Liver (tissue), 9 donors: ENCODE results near the gene LYRM9. TPM values are rescaled to one million over a fixed set of nuclear protein-coding genes. Genes with fewer than 3 reads are reported as not detected.
A peak's percentile ranks its signal among the peaks of the same experiment; 100 is the strongest.

Experiments
- DNase-seq: peaks from one replicate; pipeline ENCODE4 v3.0.0-alpha.2; 2017; ENCODE audit warnings: low spot score
- H3K27ac ChIP-seq, 2 donors: one replicate each; pipeline ENCODE4 v1.7.0; 2013; ENCODE audit warnings: inconsistent platforms in 2 of 2, low read length in 2 of 2, control low read depth in 1 of 2, low read depth in 1 of 2, mild to moderate bottlenecking in 1 of 2
- H3K27me3 ChIP-seq, 4 donors: one replicate each; pipeline versions ENCODE4 v1.6.1 to v1.7.0; 2013; ENCODE audit warnings: low read length in 3 of 4, inconsistent platforms in 1 of 4, mild to moderate bottlenecking in 1 of 4, moderate library complexity in 1 of 4; ENCODE audit not compliant: control insufficient read depth in 4 of 4, insufficient read depth in 4 of 4
- H3K36me3 ChIP-seq, 4 donors: one replicate each; pipeline versions ENCODE4 v1.6.1 to v1.7.0; 2013; ENCODE audit warnings: low read length in 3 of 4, mild to moderate bottlenecking in 3 of 4, low read depth in 1 of 4, moderate library complexity in 1 of 4; ENCODE audit not compliant: control insufficient read depth in 4 of 4, insufficient read depth in 3 of 4
- H3K4me1 ChIP-seq, 4 donors: one replicate each; pipeline versions ENCODE4 v1.6.1 to v1.7.0; 2013; ENCODE audit warnings: low read length in 3 of 4, mild to moderate bottlenecking in 3 of 4, moderate library complexity in 1 of 4; ENCODE audit not compliant: control insufficient read depth in 4 of 4, insufficient read depth in 4 of 4
- H3K4me3 ChIP-seq, 3 donors: one replicate each; pipeline versions ENCODE4 v1.6.1 to v1.7.0; 2013; ENCODE audit warnings: low read length in 3 of 3, control low read depth in 1 of 3, low read depth in 1 of 3, mild to moderate bottlenecking in 1 of 3
- H3K9ac ChIP-seq, 2 donors: one replicate each; pipeline ENCODE4 v1.7.0; 2013; ENCODE audit warnings: low read length in 2 of 2, mild to moderate bottlenecking in 2 of 2, moderate library complexity in 2 of 2, control low read depth in 1 of 2, low read depth in 1 of 2
- H3K9me3 ChIP-seq, 4 donors: one replicate each; pipeline versions ENCODE4 v1.6.1 to v1.7.0; 2013; ENCODE audit warnings: low read length in 3 of 4; ENCODE audit not compliant: control insufficient read depth in 4 of 4
- ATF3 ChIP-seq: IDR thresholded peaks from 2 replicates; pipeline ENCODE4 v1.6.1; 2016; ENCODE audit warnings: antibody characterized with exemption
- CTCF ChIP-seq: fragments of 150-350 bp; IDR thresholded peaks from 2 replicates; pipeline ENCODE4 v1.5.1; 2017; ENCODE audit warnings: improper control_type of control experiment, low read depth, low read length; ENCODE audit not compliant: missing input control
- FOXA1 ChIP-seq: IDR thresholded peaks from 2 replicates; pipeline ENCODE4 v1.6.1; 2016; ENCODE audit warnings: antibody characterized with exemption
- FOXA2 ChIP-seq: IDR thresholded peaks from 2 replicates; pipeline ENCODE4 v1.6.1; 2016; ENCODE audit warnings: antibody characterized with exemption
- GABPA ChIP-seq, 2 donors: IDR thresholded peaks in 1 of 2; conservative IDR thresholded peaks in 1 of 2; 2 replicates each; pipeline ENCODE4 v1.6.1; 2016; ENCODE audit warnings: antibody characterized with exemption in 2 of 2, mild to moderate bottlenecking in 1 of 2, moderate library complexity in 1 of 2
- HNF4A ChIP-seq, 2 donors: conservative IDR thresholded peaks; 2 replicates each; pipeline ENCODE4 v1.6.1; 2016; ENCODE audit warnings: antibody characterized with exemption in 2 of 2, mild to moderate bottlenecking in 2 of 2
- HNF4G ChIP-seq: IDR thresholded peaks from 2 replicates; pipeline ENCODE4 v1.6.1; 2016; ENCODE audit warnings: antibody characterized with exemption
- JUND ChIP-seq, 2 donors: IDR thresholded peaks; 2 replicates each; pipeline ENCODE4 v1.6.1; 2016; ENCODE audit warnings: antibody characterized with exemption in 2 of 2
- MAX ChIP-seq: IDR thresholded peaks from 2 replicates; pipeline ENCODE4 v1.6.1; 2016; ENCODE audit warnings: antibody characterized with exemption
- NR2F2 ChIP-seq: IDR thresholded peaks from 2 replicates; pipeline ENCODE4 v1.6.1; 2016; ENCODE audit warnings: antibody characterized with exemption
- RAD21 ChIP-seq, 2 donors: IDR thresholded peaks; 2 replicates each; pipeline ENCODE4 v1.6.1; 2016; ENCODE audit warnings: antibody characterized with exemption in 2 of 2, mild to moderate bottlenecking in 2 of 2
- REST ChIP-seq: IDR thresholded peaks from 2 replicates; pipeline ENCODE4 v1.6.1; 2016; ENCODE audit warnings: antibody characterized with exemption, mild to moderate bottlenecking
- RXRA ChIP-seq, 2 donors: IDR thresholded peaks; 2 replicates each; pipeline ENCODE4 v1.6.1; 2017 to 2018; ENCODE audit warnings: antibody characterized with exemption in 2 of 2, mild to moderate bottlenecking in 1 of 2
- YY1 ChIP-seq: IDR thresholded peaks from 2 replicates; pipeline ENCODE4 v1.6.1; 2016; ENCODE audit warnings: antibody characterized with exemption, mild to moderate bottlenecking
- ZBTB33 ChIP-seq: IDR thresholded peaks from 2 replicates; pipeline ENCODE4 v1.6.1; 2016; ENCODE audit warnings: antibody characterized with exemption
- WGBS: extraction: QIAGEN DNeasy Blood & Tissue Kit; methylation state at CpG from one replicate; pipeline ENCODE4 v1.1.7; 2013; 5-methylcytosine and 5-hydroxymethylcytosine counted together
- polyA plus RNA-seq, 2 donors: library from polyadenylated mRNA; stranded (reverse) in 1 of 2; unstranded in 1 of 2; fragments of 200-250 nt in 1 of 2; fragments of >200 nt in 1 of 2; fragmentation: Nextera tagmentation in 1 of 2; extraction: Ambion mirVana in 1 of 2; gene quantifications; one replicate each; pipeline versions ENCODE4 v1.2.1 to v1.2.3, GENCODE V29; 2013 to 2015
- total RNA-seq, 2 donors: library from RNA; depleted of rRNA; stranded (reverse); fragments of >200 nt; gene quantifications; one replicate each; pipeline ENCODE4 v1.2.3, GENCODE V29; 2014
- donor health status: healthy.
- donor health status: healthy.
- donor health status: healthy.
- donor health status: healthy.
- donor health status: healthy.

Gene LYRM9
- total and polyA plus RNA-seq, 4 donors = 3.8 to 4.4 (median 4.1) TPM

GRCh38 chr17:27893841-27894503 is 807 bp upstream of the LYRM9 start:
- Histone ChIP-seq H3K36me3 (no peaks in the 10 kb centered on the region), H3K4me3 (no peak overlapping the region), H3K27ac (no peak overlapping the region), H3K4me1 (peaks cover 0 to 9% (median 1%) of the 10 kb centered on the region in 4 donors), H3K9me3 (no peaks in the 10 kb centered on the region), H3K9ac (no peak overlapping the region), H3K27me3 (no peaks in the 10 kb centered on the region)
- DNase-seq = no peak
- 48% methylated on average over 7 of the region's 7 CpGs for WGBS
- TF ChIP-seq RAD21 (IDR thresholded peaks at IDR 0.05) (no peak), HNF4G (no peak), JUND (IDR thresholded peaks at IDR 0.05) (no peak), GABPA (IDR thresholded peaks at IDR 0.05 in 1 of 2, conservative IDR thresholded peaks at IDR 0.05 in 1 of 2) (no peak), FOXA1 (no peak), RXRA (IDR thresholded peaks at IDR 0.05) (no peak), ZBTB33 (no peak), HNF4A (conservative IDR thresholded peaks at IDR 0.05) (no peak), NR2F2 (no peak)

GRCh38 chr17:27892542-27892865 is 661 bp downstream of the LYRM9 start:
- TF ChIP-seq FOXA2 = no peak
- TF ChIP-seq ATF3 = no peak
- TF ChIP-seq NR2F2 = no peak
- TF ChIP-seq FOXA1 = no peak
- no peak for TF ChIP-seq HNF4A (conservative IDR thresholded peaks at IDR 0.05)
- no peak for TF ChIP-seq ZBTB33
- TF ChIP-seq GABPA (IDR thresholded peaks at IDR 0.05 in 1 of 2, conservative IDR thresholded peaks at IDR 0.05 in 1 of 2) = no peak
- TF ChIP-seq CTCF = no peak
- no peak for TF ChIP-seq MAX
- no peak for TF ChIP-seq REST
- no peak for TF ChIP-seq RAD21 (IDR thresholded peaks at IDR 0.05)
- TF ChIP-seq YY1 = no peak
- no peaks in the 10 kb centered on the region for H3K9me3 ChIP-seq
- peak overlapping the region in 1 of 2 donors; percentile 72 for H3K27ac ChIP-seq
- no peak for DNase-seq
- H3K36me3 ChIP-seq = no peaks in the 10 kb centered on the region
- H3K9ac ChIP-seq = peak overlapping the region; percentile 24 to 54
- 37% methylated on average over 3 of the region's 3 CpGs for WGBS
- peaks cover 0 to 9% (median 1%) of the 10 kb centered on the region in 4 donors for H3K4me1 ChIP-seq
- H3K4me3 ChIP-seq = peak overlapping the region; percentile 53 to 82 (median 60)
- no peaks in the 10 kb centered on the region for H3K27me3 ChIP-seq
